Cardiac septum (tissue), 1 donor: ENCODE results near the gene RALGDS. TPM values are rescaled to one million over a fixed set of nuclear protein-coding genes. Genes with fewer than 3 reads are reported as not detected.

Source experiments
- DNase-seq: peaks from one replicate; pipeline ENCODE4 v3.0.0-alpha.2; 2020; ENCODE audit warnings: low spot score
- intact Hi-C: fragments of 100-400 bp; cut with DNase I; formaldehyde crosslinking; loops from one replicate; pipeline ENCODE4 v1.14.0; 2022
- total RNA-seq: library from RNA; stranded (reverse); fragmentation: NEBNext Ultra II Directional; extraction: Animal tissue kit (Norgen Biotek cat#: 25700); gene quantifications from one replicate; pipeline ENCODE4 v1.2.1, GENCODE V29; 2021
- donor health status: DM: no; HTN: no; CAD: no.

Gene RALGDS
- total RNA-seq, 1 donor from 2014 or later, result 23.9 TPM

- no peak for DNase-seq
- intact Hi-C loops, result no loop called here
These were observed 32.4 kb upstream of the RALGDS start for GRCh38 chr9:133153227-133154096.

GRCh38 chr9:133151601-133152525, 30.8 kb upstream of the RALGDS start:
- intact Hi-C loops, result no loop called here
- DNase-seq, result no peak

DNA sequence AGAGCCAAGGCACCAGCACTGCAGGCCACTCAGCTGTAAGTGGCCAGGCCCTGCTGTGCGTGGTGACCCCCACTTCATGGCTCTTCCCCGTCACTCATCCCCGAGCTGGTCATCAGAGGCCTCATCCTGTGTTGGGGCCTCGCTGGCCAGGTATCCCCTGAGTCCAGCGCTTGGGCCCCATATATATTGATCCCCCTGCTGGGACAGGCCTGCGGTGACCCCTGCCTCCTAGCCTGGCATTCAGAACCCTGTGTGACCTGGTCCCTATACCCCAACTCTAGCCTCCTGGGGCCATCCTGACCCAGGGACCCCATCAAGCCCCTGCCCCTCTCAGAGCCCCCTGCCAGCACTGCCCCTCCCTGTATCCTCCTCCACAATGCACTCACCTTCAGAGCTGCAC, 30.0 kb upstream of the RALGDS start:
- intact Hi-C loops, result no loop called here
- no peak for DNase-seq

DNA sequence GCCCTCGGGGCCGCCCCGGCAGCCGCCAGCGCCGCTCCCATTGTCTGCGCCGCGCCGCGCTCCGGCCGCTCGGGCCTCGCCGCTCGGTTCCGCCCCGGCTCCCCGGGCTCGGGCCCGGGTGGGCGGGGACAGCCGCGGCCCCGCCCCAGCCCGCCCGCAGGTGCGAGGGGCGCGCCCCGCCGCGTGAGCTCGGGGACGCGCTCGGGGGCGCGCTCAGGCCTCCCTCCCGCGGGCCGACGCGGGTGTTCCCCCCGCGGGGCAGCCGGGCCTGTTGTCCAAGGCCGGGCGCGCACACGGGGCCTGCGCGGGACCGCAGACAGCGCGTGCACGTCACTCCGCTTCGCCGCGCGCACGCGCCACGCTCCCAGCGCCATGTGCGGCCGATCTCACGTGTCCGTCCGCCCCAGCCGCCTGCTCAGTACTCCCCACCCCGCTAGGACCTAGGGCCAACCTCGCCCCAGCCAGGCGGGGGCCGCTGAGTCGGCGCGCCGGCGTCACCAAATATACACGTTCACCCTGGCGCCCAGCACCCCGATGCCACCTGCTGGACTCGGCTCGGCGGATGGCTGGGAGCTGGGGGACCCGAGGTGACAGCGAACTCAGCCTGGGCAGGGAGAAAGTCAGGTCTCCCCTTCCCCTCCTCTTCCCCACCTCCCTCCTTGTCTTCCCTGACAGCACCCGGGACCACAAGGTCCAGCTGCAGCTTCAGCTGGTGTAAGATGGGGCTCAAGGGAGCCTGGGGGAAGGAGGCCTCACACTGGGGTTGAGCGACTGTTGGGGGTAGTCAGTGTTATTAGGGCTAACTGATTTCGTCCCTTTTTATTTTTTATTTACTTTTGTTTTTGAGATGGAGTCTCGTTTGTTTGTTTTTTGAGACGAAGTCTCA, 28.3 kb upstream of the RALGDS start:
- intact Hi-C loops, result loop anchor here (2.0 to 5.0 kb wide), 3 partner anchors 29 to 117 kb away; partner anchors contain the start of genes GTF3C5 and RALGDS
- peak; percentile 92 for DNase-seq

DNA sequence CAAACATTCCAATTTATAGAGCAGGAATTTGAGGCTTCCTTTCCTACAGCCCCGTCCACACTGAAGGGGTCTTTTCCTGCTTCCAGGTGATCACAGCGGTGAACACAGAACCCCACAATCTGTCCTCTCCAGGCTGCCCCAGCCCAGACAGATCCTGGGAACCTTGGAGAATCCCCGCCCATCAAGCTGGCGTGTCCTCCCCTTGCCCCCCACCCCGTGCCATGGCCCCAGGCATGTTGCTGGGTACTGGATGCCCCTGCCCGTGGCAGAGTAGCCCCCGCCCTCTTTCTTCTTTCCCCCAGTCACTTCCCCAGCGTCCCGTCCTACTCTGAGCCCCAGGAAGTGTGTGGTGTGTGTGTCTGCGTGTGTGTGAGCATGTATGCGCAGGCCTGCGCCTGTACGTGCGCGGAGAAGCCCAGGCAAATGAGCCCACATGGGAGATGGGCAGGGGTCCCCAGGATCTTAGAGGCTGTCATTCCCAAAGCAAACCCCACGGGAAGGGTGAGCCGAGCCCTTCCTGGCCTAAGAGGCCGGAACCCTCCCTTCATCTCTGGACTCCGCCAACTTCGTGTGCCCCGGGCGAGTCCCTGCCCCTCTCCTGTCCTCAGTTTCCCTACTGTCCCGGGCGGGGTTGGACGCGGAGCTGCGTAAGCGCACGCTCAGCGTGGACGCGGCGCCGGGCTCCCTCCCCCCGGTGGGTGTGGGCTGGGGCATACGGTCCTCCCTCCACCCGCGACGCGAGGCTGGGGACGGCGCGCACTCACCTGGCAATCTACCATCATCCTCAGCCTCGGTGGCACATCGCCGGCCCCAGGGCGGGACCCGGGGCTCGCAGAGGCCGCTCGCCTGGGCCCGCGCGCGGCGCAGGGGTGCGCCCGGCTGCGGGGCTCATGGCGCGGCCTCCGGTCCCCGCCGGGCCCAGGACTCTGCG, 27.4 kb upstream of the RALGDS start:
- intact Hi-C loops, result loop anchor here (2.0 to 5.0 kb wide), 3 partner anchors 28 to 116 kb away; partner anchors contain the start of genes GTF3C5 and RALGDS
- no peak for DNase-seq

- DNase-seq, result peak; percentile 89
- intact Hi-C loops, result loop anchor here (1.0 to 5.0 kb wide), 4 partner anchors 27 to 115 kb away; partner anchors contain the start of genes GTF3C5 and RALGDS
These were observed 26.6 kb upstream of the RALGDS start for GRCh38 chr9:133147412-133148198.

- no peak for DNase-seq
- intact Hi-C loops, result loop anchor here (1.0 to 5.0 kb wide), 3 partner anchors 44 to 115 kb away; partner anchors contain the start of gene GTF3C5
These were observed 25.8 kb upstream of the RALGDS start for GRCh38 chr9:133146746-133147411.

DNA sequence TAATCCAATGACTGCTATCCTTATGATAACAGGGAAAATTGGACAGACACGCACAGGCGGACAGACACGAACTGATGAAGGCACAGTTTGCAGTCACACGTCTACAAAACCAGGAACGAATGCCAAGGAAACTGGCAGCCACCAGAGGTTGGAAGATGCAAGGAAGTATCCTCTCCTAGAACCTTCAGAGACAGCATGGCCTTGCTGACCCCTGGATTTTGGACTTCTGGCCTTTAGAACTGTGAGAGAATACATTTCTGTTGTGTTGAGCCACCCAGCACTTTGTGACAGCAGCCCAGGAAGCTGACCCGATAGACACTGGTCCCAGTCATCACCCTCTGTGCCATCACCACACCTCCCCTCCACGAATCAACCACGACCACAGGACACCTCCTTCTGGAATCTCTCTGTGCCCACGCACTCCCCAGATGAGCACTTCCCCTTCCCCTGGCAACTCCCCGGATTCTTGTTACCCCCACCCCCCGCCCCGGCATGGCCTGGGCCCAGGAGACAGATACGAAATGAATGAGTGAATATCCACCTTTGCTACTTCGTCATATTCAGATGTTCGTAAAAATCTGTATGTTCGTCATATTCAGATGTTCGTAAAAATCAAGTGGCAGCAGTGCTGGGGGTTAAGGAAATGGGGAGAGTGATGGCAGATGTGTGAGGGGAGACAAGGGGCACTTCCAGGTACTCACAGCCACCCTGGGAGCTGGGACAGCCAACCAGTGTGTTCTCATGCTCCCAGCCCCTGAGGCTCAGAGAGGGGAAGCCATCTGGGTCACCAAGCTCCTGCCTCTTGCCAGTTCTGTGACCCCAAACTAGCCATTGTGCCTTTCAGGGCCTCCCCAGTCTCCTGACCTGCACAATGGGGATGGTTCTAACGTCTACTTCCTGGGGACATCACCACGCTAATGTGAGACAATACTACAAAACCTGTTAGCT, 24.1 kb upstream of the RALGDS start:
- intact Hi-C loops, result loop anchor here (5.0 kb wide), 2 partner anchors 93 to 113 kb away; partner anchors contain the start of gene GTF3C5
- DNase-seq, result no peak

DNA sequence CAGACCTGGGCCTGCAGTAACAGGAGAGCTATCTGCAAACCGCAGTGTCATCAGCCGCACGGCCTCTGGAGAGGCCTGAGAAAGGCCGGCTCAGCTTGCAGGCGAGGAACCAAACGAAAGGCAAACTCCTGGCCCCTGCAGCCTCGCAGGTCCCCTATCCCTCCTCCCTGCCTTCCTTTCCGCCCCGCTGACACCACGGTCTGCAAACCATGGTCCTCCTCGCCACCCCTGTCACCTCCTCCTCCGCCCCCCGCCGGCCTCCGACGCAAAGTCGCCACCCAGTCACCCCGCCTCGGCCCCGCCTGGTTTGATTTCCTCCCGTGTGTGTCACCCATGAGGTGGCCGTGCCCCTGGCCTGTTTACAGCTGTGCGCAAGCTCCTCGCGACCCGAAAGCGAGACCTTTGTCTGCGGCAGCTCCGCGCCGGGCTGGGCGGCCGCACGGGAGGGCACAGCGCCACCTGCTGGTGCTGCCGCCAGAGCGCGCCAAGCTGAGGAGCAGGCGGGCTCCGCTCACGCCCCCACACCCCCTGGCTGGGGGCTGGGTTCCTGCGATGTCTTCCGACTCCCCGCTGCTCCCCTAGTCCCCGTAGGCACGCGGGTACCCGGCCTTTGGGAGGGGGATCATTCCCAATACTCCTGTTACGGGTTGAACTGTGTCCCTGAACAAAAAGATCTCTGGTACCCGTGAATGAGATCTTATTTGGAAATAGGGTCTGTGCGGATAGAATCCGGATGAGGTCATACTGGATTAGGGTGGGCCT, 23.3 kb upstream of the RALGDS start:
- peak; percentile 85 for DNase-seq
- intact Hi-C loops, result no loop called here

DNA sequence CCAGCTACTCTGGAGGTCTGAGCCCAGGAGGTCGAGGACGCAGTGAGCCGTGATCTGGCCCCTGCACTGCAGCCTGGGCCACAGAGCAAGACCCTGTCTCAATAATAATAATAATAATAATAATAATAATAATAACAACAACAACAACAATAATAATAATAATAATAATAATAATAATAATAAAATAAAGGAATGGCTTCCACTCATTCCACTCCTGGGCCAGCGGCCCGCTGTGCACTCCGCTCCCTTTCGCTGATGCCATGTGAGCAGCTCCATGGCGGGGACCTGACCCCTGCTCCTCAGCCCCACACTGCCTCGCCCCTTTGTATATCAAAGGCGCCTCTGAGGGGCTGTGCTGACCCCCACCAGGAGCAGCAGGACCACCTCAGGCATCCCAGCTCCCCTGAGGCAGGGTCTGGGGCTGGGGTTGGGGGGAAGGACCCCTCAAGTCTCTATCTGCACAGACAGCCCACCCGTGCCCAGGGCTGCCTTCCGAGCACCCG, 22.6 kb upstream of the RALGDS start:
- intact Hi-C loops, result no loop called here
- DNase-seq, result no peak

DNA sequence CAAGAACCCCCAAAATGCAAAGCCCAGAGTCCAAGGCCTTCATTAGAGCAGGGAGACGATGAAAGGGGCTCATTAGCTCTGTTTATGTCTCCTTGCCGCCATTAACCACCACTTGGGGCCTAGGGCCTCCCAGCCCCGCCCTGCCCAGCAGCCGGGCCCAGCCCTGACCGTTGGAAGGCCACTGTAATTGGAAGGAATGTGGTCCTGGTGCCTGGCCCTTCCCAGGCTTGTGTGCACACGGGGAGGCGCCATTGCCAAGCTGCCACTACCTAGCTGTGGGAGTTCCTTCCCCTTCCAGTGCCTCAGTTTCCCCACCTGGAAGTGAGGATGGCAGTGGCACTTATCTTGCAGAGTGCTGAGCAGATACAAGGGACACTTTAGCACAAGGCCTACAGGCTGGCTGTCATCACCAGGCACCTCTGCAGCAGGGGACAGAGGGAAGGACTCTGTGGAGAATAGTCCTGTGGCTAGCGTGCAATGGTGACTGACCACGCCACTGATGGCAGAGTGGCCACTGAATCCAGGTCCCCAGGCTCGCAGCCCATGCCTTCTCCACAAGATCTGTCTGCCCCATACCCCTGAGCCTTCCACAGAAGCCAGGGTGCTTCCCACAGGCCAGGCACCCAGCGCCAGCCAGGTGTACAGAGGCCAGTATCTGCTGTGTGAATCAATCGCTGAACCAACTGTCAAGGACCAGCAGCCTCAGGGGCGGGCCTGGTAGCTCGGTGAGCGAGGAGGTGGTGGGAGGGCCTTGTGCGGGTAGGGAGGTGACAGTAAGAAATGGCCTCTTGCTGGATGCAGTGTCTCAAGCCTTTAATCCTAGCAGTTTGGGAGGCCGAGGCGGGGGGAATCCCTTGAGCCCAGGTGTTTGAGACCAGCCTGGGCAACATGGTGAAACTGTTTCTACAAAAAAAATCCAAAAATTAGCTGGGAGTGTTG, 21.9 kb upstream of the RALGDS start:
- intact Hi-C loops, result no loop called here
- no peak for DNase-seq

- no peak for DNase-seq
- intact Hi-C loops, result no loop called here
These were observed 21.0 kb upstream of the RALGDS start for GRCh38 chr9:133141833-133142595.

DNA sequence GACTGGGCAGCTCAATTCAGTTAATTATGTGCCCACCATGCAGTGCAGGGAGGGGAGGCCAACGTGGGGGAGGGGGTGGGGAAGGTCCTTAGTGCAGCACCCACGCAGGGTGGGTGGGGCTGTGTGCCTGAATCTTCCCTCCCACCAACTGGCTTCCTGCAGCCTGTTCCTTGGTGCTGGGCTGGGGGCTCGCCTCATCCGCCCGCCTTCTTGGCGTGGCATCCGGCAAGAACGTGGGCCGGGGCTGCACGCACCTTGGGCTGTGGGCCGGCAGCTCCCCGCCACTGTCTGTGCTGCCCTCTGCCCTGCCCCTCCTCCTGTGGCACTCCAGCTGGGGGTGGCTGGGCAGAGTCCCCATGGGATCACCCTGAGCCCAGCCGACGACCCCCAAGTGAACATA, 19.6 kb upstream of the RALGDS start:
- intact Hi-C loops, result no loop called here
- no peak for DNase-seq
